ENCODE data around the gene IFT88.

DNA sequence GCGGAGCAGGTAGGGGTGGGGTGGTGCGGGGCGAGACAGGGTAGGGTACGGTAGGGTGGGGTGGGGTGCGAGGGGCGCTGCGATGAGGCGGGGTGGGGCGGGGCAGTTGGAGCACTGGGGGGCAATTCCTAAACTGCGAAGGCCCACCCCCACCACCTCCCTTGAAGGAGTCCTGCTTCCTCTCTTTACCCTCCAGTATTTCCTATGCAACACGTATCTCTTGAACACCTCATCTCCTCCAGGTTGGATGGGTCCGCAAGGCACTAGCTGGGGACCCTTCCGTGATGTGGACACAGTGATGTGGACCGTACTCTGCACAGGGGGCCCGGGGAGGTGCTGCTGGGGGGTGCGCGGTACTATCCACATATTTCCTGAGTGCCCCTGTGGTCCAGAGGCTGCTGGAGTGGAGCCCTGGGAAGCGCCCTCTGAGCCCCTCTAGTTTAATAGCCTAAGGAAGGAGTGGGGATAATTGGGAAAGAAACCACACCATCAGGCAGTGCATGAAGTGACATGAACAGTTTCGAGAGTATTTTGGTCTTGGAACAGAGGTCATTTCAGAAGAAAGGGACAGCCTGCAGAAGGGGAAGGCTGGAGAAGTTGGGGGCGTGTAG lies 137.6 kb downstream of the IFT88 start:
- TF ChIP-seq, protein P1, sequence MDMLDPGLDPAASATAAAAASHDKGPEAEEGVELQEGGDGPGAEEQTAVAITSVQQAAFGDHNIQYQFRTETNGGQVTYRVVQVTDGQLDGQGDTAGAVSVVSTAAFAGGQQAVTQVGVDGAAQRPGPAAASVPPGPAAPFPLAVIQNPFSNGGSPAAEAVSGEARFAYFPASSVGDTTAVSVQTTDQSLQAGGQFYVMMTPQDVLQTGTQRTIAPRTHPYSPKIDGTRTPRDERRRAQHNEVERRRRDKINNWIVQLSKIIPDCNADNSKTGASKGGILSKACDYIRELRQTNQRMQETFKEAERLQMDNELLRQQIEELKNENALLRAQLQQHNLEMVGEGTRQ (IDR thresholded peaks at IDR 0.05; ENCODE audit: low read length) = no peak
- TF ChIP-seq, protein P2, sequence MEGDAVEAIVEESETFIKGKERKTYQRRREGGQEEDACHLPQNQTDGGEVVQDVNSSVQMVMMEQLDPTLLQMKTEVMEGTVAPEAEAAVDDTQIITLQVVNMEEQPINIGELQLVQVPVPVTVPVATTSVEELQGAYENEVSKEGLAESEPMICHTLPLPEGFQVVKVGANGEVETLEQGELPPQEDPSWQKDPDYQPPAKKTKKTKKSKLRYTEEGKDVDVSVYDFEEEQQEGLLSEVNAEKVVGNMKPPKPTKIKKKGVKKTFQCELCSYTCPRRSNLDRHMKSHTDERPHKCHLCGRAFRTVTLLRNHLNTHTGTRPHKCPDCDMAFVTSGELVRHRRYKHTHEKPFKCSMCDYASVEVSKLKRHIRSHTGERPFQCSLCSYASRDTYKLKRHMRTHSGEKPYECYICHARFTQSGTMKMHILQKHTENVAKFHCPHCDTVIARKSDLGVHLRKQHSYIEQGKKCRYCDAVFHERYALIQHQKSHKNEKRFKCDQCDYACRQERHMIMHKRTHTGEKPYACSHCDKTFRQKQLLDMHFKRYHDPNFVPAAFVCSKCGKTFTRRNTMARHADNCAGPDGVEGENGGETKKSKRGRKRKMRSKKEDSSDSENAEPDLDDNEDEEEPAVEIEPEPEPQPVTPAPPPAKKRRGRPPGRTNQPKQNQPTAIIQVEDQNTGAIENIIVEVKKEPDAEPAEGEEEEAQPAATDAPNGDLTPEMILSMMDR (IDR thresholded peaks at IDR 0.05; ENCODE audit: control extremely low read depth in 1 of 3, insufficient read depth in 1 of 3, low read depth in 1 of 3, low read length in 3 of 3) = no peak
- TF ChIP-seq POLR2AphosphoS5 (IDR thresholded peaks at IDR 0.05; ENCODE audit: low read depth, low read length) = no peak
- TF ChIP-seq CHD1 (IDR thresholded peaks at IDR 0.05; ENCODE audit: low read depth, low read length) = no peak
- TF ChIP-seq, protein P3, sequence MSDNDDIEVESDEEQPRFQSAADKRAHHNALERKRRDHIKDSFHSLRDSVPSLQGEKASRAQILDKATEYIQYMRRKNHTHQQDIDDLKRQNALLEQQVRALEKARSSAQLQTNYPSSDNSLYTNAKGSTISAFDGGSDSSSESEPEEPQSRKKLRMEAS (IDR thresholded peaks at IDR 0.05) = no peak
- TF ChIP-seq EZH2 (IDR thresholded peaks at IDR 0.05; ENCODE audit: low read depth, low read length, severe bottlenecking) = no peak
- no peak for TF ChIP-seq JUND (IDR thresholded peaks at IDR 0.05; ENCODE audit: low read length)
- no peak for TF ChIP-seq RAD21 (IDR thresholded peaks at IDR 0.05 in 1 of 2, conservative IDR thresholded peaks at IDR 0.05 in 1 of 2; ENCODE audit: low read depth in 2 of 2, low read length in 2 of 2)
- TF ChIP-seq POLR2A (IDR thresholded peaks at IDR 0.05; ENCODE audit: control extremely low read depth in 1 of 2, low read depth in 2 of 2, low read length in 2 of 2) = no peak
- no peak for TF ChIP-seq YY1 (IDR thresholded peaks at IDR 0.05; ENCODE audit: low read depth, low read length)
- TF ChIP-seq SIX5 (IDR thresholded peaks at IDR 0.05; ENCODE audit: low read depth, low read length) = no peak

All from H1 (cell line).